Measurements from ENCODE around the gene CMKLR1.

Gene CMKLR1

DNA sequence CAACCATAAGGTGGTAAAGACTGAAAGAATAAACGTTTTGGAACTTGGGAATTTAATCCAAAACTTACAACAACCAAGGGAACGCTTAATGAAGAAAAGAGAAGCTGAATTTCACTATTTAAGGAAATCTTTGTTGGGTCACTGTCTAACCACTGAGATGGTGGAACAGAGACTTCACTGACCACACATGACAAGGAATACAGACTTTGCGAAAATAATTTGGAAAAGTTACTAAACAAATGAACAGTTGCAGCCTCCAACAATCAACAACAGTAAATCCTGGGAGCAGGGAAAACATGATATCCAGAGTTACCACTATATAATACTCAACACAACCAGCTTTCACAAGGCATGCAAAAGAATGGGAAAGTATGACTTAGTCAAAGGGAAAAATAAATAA is 79.1 kb downstream of the CMKLR1 start:
- Histone ChIP-seq H3K27me3 (no peaks in the 10 kb centered on the region), H3K9me3 (no peaks in the 10 kb centered on the region), H3K36me3 (no peaks in the 10 kb centered on the region), H3K4me3 (ENCODE audit: low read depth, low read length) (no peak overlapping the region), H3K4me1 (no peaks in the 10 kb centered on the region)
- TF ChIP-seq CTCF (IDR thresholded peaks at IDR 0.05; ENCODE audit: low read depth, low read length): no peak
- DNase-seq: no peak

GRCh38 chr12:108257610-108258106 is 81.5 kb downstream of the CMKLR1 start:
- Histone ChIP-seq H3K27me3 (no peaks in the 10 kb centered on the region), H3K9me3 (no peaks in the 10 kb centered on the region), H3K36me3 (no peaks in the 10 kb centered on the region), H3K4me1 (no peaks in the 10 kb centered on the region; the same call in none of the 2 replicates), H3K4me3 (ENCODE audit: low read depth, low read length) (no peak overlapping the region)
- no peak for DNase-seq
- TF ChIP-seq CTCF (IDR thresholded peaks at IDR 0.05; ENCODE audit: low read depth, low read length): no peak

- Histone ChIP-seq H3K4me1 (no peaks in the 10 kb centered on the region; the same call in none of the 2 replicates), H3K4me3 (ENCODE audit: low read depth, low read length) (no peak overlapping the region), H3K36me3 (no peaks in the 10 kb centered on the region), H3K27me3 (no peaks in the 10 kb centered on the region), H3K9me3 (no peaks in the 10 kb centered on the region)
- DNase-seq: no peak
- no peak for TF ChIP-seq CTCF (IDR thresholded peaks at IDR 0.05; ENCODE audit: low read depth, low read length)
These were observed 82.1 kb downstream of the CMKLR1 start for GRCh38 chr12:108257004-108257403.

DNA sequence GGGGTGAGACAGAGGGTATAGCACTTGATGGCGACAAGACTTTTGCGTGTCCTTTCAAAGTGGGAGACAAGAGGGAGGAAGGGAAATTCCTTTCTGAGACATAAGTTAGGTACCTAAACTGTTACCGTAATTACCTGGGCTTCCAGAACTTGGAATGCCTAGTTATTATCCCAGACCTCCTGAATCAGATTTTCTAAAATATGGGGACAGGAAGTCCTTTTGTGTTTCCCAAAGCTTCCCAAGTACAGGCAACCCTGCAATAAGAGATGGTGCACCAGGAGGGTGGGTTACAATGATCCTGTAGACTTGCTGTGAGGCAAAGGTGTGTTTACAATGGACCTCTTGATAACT is 83.9 kb downstream of the CMKLR1 start:
- Histone ChIP-seq H3K4me3 (ENCODE audit: low read depth, low read length) (no peak overlapping the region), H3K9me3 (no peaks in the 10 kb centered on the region), H3K36me3 (no peaks in the 10 kb centered on the region), H3K4me1 (no peaks in the 10 kb centered on the region; the same call in none of the 2 replicates), H3K27me3 (no peaks in the 10 kb centered on the region)
- DNase-seq: no peak
- TF ChIP-seq CTCF (IDR thresholded peaks at IDR 0.05; ENCODE audit: low read depth, low read length): no peak

- Histone ChIP-seq H3K27me3 (no peaks in the 10 kb centered on the region), H3K4me1 (no peaks in the 10 kb centered on the region; the same call in none of the 2 replicates), H3K4me3 (ENCODE audit: low read depth, low read length) (no peak overlapping the region), H3K9me3 (no peaks in the 10 kb centered on the region), H3K36me3 (no peaks in the 10 kb centered on the region)
- DNase-seq: no peak
- TF ChIP-seq CTCF (IDR thresholded peaks at IDR 0.05; ENCODE audit: low read depth, low read length): no peak
These were observed 84.4 kb downstream of the CMKLR1 start for GRCh38 chr12:108254517-108255251.

DNA sequence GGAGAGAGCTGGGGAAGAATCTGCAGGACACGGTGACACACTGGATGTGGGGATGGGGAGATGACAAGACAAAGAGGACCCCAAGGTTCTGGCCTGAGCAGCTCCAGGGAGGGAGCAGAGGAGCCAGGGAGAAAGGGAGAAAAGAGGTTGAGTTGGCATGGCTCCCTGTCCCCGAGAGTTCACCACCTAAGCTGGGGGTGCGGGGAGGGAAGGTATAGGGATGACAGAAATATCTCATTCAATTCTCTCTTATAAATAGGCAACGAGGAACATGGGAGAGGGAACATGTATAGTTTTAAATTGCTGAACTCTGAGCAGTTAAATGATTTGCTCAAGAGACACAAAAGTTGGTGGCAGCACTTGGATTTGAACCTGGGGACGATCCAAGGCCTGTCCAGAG is 85.1 kb downstream of the CMKLR1 start:
- no peak for DNase-seq
- Histone ChIP-seq H3K4me1 (no peaks in the 10 kb centered on the region; the same call in none of the 2 replicates), H3K9me3 (no peaks in the 10 kb centered on the region), H3K27me3 (no peaks in the 10 kb centered on the region), H3K36me3 (no peaks in the 10 kb centered on the region), H3K4me3 (ENCODE audit: low read depth, low read length) (no peak overlapping the region)
- TF ChIP-seq CTCF (IDR thresholded peaks at IDR 0.05; ENCODE audit: low read depth, low read length): no peak
